IPS DF 4.7 (cell line): Measurements from ENCODE around the gene TMEM9.

Experiments
- DNase-seq: peaks from one replicate; pipeline ENCODE4 v3.0.0-alpha.2; 2013; ENCODE audit warnings: low spot score; ENCODE audit errors: extremely low read depth

TMEM9 gene

GRCh38 chr1:201145816-201146215 lies 8.5 kb downstream of the TMEM9 start:
- no peak for DNase-seq

GRCh38 chr1:201145132-201145531 lies 9.1 kb downstream of the TMEM9 start:
- DNase-seq = no peak

GRCh38 chr1:201144701-201145100 lies 9.6 kb downstream of the TMEM9 start:
- no peak for DNase-seq

GRCh38 chr1:201143726-201144635 lies 10.3 kb downstream of the TMEM9 start:
- no peak for DNase-seq

- DNase-seq = no peak
Measured at GRCh38 chr1:201142849-201143725, 11.2 kb downstream of the TMEM9 start.

- no peak for DNase-seq
Measured at GRCh38 chr1:201142011-201142848, 12.0 kb downstream of the TMEM9 start.

- no peak for DNase-seq
Measured at GRCh38 chr1:201141418-201141817, 12.9 kb downstream of the TMEM9 start.

GRCh38 chr1:201140941-201141260 lies 13.4 kb downstream of the TMEM9 start:
- DNase-seq = no peak

- no peak for DNase-seq
Measured at GRCh38 chr1:201140235-201140940, 13.9 kb downstream of the TMEM9 start.

GRCh38 chr1:201139756-201140155 lies 14.5 kb downstream of the TMEM9 start:
- DNase-seq = no peak

- DNase-seq = no peak
Measured at GRCh38 chr1:201139306-201139705, 15.0 kb downstream of the TMEM9 start.

- DNase-seq = no peak
Measured at GRCh38 chr1:201138311-201138840, 15.9 kb downstream of the TMEM9 start.

- no peak for DNase-seq
Measured at GRCh38 chr1:201137579-201138310, 16.5 kb downstream of the TMEM9 start.

- DNase-seq = no peak
Measured at GRCh38 chr1:201137024-201137392, 17.3 kb downstream of the TMEM9 start.

- DNase-seq = no peak
Measured at GRCh38 chr1:201136355-201137023, 17.8 kb downstream of the TMEM9 start.

- no peak for DNase-seq
Measured at GRCh38 chr1:201134405-201134804, 19.9 kb downstream of the TMEM9 start.

GRCh38 chr1:201131398-201131797 lies 22.9 kb downstream of the TMEM9 start:
- no peak for DNase-seq

GRCh38 chr1:201128962-201129361 lies 25.3 kb downstream of the TMEM9 start:
- no peak for DNase-seq

- no peak for DNase-seq
Measured at GRCh38 chr1:201128476-201128875, 25.8 kb downstream of the TMEM9 start.
